Fibroblast of lung (primary cell): Measurements from ENCODE around the gene RETREG2.

Experiments
- EZH2 ChIP-seq: IDR thresholded peaks from 2 replicates; pipeline ENCODE4 v1.5.1; 2012; ENCODE audit warnings: low read length, control low read depth, mild to moderate bottlenecking; ENCODE audit errors: missing control alignments
- TF ChIP-seq, protein P1 (sequence below), 2 donors: IDR thresholded peaks in 1 of 2; conservative IDR thresholded peaks in 1 of 2; 1 replicate in 1 of 2; 2 replicates in 1 of 2; pipeline ENCODE4 v1.5.1; 2011 to 2012; ENCODE audit warnings: low read length in 2 of 2, control low read depth in 1 of 2, inconsistent platforms in 1 of 2, low read depth in 1 of 2, mild to moderate bottlenecking in 1 of 2

DNA sequence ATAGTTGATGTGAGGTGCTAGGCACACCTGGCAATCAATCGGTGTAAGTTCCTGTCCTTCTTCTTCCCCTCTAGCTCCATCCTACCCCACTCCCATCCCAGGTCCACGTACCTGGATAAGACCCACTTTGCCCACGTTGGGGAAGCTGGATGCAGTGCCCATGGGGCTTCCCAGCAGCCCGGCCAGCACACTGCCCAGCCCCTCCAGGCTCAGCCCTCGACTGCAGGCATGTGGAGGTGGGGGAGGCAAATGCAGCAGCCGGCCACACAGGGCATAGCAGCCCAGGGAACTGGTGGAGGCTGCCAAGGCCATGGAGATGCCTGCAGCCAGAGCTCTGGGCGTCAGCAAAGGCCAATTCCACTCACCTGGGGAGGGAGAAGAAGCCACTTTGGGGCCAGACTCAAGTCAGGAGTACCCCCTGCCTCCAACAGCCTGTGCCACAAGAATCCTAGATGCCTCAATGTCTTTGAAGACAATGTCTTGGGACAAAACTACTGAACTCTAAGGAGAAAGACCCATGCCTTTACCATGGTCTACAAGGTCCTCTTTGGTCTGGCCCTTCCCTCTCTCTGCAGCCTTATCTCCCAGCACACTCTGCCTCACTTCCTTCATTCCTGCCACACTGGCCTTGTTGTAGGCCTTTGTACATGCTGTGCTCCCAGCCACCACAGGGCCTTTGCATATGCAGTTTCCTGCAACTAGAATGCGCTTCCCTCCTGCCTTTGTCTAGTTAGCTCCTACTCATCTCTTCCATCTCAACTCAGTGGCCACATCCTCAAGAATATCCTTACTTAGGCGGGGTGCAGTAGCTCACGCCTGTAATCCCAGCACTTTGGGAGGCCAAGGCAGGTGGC is 12.8 kb upstream of the RETREG2 start:
- TF ChIP-seq, protein P1, sequence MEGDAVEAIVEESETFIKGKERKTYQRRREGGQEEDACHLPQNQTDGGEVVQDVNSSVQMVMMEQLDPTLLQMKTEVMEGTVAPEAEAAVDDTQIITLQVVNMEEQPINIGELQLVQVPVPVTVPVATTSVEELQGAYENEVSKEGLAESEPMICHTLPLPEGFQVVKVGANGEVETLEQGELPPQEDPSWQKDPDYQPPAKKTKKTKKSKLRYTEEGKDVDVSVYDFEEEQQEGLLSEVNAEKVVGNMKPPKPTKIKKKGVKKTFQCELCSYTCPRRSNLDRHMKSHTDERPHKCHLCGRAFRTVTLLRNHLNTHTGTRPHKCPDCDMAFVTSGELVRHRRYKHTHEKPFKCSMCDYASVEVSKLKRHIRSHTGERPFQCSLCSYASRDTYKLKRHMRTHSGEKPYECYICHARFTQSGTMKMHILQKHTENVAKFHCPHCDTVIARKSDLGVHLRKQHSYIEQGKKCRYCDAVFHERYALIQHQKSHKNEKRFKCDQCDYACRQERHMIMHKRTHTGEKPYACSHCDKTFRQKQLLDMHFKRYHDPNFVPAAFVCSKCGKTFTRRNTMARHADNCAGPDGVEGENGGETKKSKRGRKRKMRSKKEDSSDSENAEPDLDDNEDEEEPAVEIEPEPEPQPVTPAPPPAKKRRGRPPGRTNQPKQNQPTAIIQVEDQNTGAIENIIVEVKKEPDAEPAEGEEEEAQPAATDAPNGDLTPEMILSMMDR (conservative IDR thresholded peaks at IDR 0.05 in 1 of 2, IDR thresholded peaks at IDR 0.05 in 1 of 2; ENCODE audit: low read depth in 1 of 2, low read length in 2 of 2) = no peak
- no peak for TF ChIP-seq EZH2
